COLO829 (cell line): ENCODE measurements around the gene SPTLC3.
A peak's percentile ranks its signal among the peaks of the same experiment; 100 is the strongest.

ENCODE experiments used
- DNase-seq: peaks from one replicate; pipeline ENCODE4 v3.0.0; 2012; ENCODE audit warnings: low spot score

Gene SPTLC3

DNA sequence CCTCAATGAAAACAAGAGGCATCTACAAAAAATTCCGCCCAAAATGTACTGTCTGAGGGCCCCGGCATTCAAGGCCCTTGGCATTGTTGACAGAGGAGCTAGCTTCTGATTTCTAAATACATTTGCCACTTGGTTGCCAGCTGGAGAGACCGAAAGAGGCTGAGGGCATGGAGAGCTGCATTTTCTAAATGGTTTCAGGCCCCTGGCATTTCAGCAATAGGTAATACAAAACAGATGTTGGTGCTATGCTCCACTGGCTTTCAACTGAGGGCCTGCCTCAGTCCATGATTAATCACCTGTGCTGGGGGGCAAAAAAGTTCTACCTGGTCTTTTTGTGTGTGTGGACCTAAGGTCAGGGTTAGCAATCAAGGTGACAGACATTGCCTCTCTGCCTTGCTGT lies 132.8 kb downstream of the SPTLC3 start:
- DNase-seq = no peak

DNA sequence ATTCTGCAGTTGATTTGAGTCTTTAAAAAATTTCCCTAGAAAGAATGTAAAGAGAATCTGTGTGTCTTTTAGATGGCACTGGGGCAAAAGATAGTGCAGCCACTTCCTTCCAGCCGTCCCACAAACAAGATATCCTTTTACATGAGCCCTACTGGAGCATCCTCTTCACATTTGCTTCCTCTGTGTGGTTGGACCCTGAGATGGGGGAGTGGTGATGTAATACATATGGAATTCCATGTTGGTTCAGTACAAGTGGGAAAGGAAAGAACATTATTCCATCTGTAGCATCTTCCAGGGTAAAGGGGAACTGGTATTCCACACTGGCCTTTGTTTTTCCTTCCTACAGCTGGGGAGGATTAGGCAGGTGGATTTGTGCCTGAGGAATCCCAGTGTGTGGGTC lies 133.4 kb downstream of the SPTLC3 start:
- DNase-seq = no peak

DNA sequence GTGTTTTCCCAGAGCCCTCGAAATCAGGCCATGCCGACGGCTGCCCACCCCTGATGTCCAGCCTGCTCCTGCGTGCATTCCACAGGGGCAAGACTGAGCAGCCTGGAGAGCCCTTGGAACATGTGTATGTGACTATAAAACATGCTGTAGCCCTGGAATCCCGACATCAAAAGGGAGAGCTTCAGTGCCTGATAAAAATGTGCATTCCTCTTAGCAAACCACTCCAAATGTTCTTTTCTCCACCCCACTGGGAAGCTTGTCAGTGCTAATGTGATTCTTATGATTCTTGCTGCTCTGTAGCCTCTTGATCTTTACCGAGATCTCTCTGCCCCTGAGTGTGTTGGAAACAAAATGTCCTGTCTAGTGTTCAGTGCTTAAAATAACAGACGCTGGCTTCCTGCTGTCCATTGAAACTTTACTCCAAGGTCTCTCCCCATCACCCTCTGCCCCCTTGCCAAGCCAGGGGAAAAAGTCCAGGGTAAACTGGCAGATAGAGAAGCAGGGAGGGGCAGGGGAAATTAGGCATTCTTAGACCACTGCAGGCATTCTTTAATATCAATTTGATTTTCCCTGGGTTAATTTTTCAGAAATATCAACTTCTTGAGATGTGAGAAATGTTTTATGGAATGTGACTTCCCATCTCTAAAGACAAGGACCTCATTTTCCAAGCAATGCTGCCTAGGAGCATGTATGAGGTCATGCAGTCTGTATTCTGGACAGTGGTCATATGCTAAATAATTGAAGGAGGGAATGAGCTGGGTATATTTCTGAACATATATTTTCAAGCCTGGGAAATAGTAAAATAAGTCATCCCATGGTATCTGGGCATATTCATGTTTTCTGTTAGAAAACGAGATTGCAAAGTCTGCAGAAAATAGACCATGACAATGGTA lies 138.5 kb downstream of the SPTLC3 start:
- DNase-seq = no peak

DNA sequence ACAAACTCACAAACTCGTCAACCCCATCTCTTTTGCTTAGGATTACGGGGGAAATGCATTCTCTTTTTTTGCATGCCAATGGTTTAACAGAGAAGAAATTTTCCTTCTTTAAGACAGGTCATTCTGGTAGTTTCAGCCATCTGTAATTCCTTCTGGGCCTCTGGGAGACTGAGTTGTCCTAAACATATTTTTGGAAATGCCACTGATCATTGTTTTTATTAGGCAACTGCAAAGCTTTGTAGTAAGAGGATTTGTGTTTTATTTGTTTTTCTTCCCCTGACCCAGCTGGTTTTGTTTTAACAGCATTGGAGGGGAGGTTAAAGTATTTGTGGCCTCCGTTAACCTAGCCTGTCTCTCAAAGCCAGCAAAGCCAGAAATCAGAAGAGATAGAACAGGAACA lies 139.2 kb downstream of the SPTLC3 start:
- DNase-seq = no peak

DNA sequence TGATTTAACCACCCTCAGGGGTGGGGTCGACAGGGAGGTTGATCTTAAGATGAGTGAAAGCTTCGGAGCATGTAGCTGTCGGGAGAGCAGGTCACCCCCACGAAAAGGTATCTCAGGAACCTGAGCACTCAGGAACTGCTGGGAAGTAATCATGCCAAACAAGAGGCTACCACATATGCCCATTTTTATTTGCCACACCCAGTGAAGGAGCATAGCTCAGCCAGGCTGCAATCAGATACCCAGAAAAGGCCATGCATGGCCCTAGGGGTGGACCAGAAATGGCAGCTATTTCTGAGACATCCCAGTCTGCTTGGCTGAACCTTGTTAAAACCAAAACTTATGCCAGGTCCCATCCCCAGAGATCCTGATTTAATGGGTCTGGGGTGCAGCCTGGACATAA lies 139.6 kb downstream of the SPTLC3 start:
- DNase-seq = no peak

DNA sequence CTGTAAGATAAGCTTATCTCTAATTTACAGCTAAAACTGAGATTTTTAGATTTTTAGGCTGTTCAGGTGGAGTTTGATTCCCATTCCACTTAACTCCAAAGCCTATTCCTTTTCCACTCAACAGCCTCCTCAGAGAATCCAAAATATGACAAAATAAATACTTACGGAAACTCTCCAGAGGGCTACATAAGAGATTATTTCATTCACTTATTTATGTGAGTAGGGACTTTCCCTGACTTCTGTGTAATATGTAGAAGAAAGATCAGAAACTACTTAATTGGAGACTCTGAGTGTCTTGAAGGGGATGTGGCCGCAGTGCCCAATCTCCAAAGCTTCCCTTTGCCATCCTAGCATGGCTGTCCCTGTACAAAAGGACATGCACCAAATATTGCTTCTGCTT lies 140.2 kb downstream of the SPTLC3 start:
- no peak for DNase-seq

DNA sequence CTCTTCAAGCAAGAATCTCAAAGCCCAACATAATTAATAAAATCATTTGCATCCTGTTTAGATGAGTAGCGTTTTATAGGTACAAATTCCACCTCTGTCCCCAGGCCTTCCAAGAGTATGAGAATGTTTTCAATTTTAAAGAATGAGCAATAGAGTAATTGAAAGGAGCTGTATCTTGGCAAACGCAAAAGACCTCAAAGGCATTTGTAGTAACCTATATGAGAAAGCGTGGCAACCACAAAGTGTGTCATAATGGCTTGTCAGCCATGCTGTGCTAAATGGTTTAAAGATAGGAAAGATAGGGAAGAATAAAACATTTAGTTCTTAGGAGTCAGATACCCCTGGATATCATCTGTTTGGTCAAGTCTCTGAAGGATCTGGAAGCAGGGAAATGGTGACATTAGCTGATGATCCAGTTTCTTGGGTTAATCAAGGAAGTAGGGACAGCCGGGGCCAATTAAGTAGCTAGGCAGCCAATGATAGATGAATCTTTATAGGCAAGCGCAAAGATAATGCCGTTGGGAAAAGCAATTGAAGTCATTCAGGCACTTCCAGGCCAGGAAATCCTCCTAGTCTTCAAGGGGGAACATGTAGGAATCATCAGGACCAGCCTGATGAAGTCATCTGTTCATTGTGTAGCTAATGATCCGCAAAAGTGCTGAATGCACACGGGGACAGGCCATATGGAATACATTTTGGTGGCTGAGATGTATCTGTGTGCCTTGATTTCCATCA lies 140.8 kb downstream of the SPTLC3 start:
- DNase-seq = no peak

DNA sequence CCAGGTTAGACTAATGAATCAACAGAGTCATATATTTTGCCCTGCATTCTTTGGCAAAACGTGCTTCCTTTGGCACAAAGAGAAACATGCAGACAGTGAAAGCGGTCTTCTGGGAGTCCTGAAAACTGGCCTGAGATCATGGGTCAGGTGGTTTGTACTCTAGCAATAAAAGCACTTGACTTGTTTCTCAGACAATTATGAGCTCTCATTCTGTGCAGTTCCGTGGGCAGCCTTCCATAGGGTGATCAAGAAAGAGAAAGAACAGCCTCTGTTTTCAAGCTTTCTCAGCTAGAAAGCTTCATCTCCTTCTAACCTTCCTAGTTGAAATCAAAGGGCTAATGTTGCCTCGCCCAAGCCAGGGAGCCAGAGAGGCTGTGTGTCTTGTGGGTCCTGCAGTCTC lies 149.6 kb downstream of the SPTLC3 start:
- peak; percentile 90 for DNase-seq

DNA sequence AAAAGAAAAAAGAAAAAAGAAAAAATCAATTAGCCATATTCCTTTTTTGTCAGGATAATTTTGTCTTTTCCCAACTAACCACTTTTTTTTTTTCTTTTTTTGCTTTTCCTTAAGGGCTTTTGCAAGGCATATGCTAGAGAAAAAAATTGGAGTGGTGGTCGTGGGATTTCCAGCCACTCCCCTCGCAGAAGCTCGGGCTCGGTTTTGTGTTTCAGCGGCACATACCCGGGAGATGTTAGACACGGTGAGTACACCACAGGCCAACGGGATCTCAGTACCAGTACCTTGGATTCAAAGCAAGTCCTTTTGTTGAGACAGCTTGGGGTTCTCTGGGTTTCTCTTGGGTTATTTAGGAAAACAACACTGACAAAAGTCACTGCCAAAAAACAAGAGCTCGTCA lies 151.1 kb downstream of the SPTLC3 start:
- no peak for DNase-seq

DNA sequence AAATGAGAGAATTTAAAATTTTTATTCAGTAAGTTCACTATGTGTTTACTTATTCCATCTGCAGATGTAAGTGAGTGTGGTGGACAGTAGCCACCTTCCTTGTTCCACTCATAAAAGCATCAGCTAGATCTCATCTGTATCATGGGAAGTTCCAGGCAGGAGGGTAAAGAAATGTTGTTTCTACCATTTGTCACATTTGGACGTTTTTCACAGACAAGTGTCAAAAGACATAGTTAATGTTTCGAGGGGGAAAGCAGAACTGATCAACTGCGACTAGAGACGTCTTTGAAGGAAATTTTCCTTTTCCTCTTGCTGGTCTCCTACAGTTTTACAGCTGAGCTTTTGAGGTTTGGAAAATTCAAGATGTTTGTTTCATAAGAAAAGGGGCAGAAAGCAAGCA lies 156.4 kb downstream of the SPTLC3 start:
- no peak for DNase-seq

DNA sequence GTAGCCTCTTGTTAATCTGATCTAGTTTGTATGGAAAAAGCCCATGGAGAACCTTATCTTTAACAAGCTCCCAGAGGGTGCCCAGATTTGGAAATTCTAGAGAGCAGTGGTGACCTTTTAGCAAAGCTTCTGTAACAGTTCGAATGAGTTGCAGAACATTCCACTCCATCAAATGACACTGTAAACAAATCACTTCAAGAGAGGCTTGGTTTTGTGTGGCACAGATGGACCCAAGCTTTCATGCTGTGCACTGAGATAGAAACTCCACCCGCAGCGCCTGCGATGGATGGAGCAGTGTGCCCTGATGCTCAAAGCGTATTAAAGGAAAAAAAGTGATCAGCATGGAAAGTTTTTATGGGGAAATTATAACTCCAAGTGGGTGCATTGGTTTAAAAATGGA lies 157.2 kb downstream of the SPTLC3 start:
- DNase-seq = no peak

DNA sequence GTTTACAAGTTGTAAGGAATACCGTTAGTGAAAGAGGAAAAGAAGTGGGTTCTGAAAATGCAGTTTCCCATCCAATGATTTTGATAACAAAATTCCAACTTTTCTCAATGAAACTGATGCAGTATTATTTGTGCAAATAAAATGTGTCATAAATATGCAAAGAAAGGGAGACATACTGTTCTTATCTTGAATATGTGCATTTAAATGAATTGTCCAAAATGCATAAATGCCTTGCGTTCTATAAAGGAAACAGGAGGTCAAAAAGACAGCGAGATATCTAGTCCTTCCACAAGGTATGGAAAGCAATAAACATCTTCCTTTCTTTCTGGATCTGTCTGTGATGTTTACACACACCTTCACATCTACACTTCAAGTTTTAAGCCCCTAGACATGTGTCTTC lies 157.7 kb downstream of the SPTLC3 start:
- no peak for DNase-seq

DNA sequence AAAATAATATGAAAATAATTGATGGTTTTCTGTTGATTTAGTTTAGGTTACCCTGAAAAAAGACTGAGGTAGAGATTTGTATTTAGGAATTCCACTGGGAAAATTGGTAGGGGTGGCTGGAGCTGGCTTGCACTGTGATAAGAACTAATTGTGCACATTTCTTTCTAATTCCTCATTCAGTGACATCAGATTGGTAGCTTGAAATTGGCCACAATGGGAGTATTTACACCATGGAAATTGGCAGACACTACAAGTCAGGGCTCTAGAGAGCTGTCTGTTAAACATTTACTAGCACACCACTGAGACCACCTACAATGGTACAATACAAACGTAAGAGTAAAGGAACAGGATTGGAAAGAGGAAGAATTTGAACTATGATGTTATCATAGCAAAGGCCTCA lies 160.3 kb downstream of the SPTLC3 start:
- DNase-seq = no peak

DNA sequence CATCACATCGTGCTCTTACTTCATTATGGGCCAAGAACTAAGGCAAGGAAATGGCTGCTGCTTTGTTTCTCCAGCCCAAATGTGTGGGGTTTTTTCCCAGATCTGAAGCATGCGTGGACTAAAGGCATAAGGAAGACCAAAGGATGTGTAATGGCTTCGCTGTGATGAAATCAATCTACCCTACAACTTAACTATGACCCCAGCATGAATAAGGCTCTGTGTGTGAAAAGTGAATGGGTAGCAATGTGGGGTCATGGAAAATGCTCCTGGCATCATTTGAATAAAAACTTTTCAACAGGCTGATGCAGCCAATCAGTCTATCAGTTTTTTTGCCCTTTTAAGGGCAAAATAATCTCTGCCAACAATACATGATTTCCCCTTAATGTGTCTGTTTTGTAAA lies 162.0 kb downstream of the SPTLC3 start:
- peak; percentile 68 for DNase-seq

DNA sequence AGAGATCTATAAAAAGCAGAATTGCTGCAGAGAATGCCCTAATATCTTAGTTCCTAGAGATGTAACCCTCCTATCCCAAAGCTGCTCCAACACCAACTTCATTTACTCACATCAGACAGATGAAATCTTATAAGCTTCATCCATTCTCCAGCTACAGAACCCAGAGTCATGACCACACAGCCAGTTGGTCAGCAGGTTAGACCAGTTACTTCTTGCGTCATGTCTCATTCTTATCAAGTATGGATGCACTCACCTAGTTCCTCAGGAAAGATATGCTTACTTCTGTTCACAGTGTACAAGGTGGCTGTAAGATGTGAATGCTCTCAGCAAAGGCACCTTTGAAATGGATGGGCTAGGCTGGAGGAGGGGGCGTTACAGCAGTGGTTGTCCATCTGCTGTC lies 164.4 kb downstream of the SPTLC3 start:
- DNase-seq = no peak

DNA sequence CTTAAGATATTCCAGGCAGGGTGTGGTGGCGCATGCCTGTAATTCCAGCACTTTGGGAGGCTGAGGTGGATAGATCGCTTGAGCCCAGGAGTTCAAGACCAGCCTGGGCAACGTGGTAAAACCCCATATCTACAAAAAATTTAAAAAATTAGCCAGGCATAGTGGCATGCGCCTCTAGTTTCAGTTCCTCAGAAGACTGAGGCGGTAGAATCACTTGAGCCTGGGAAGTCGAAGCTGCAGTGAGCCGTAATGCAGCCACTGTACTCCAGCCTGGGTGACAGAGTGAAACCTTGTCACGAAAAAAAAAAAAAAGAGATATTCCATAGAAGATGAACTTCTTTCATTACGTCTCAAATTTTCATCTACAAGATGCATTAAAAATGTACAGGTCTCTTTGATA lies 165.6 kb downstream of the SPTLC3 start:
- no peak for DNase-seq

DNA sequence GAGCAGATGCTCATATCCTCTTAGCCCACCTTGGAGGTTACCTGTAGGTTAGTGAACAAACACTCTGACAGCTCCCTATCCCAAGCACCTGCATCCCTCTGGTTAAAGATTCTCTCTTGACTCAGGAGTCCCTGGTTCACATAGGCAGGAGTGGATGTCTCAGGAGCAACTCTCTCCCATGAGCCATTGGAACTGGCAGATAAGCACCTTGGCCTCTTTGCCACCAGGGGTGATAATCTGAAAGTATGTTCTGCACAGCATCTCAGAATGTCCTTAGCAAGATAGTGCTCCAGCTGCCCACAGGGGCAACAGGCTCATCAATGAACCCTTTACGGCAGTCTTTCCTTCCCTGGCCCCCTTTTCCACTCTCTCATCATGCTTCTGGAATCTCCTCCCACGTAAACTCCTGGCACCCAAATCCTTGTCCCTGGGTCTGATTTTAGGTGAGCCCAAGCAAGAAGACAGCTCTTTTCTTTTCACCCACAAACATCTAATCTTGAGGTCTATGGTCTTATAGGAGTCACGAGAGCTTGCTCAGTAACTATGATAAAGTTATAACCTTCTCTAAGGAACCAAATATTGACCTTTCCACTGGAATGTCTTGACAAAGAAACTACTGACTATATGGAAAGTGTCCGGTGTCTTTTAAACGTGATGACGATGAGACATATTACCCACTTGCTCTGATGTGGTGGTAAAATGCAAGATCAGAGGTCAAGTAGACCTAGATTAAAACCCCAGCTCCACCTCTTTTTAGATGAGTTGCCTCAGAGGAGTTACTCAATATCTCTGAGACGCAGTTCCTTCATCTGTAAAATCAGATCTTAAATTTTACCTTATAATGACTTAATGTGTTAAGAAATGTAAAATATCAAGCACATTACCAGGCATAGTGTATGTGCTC lies 172.5 kb downstream of the SPTLC3 start:
- no peak for DNase-seq

DNA sequence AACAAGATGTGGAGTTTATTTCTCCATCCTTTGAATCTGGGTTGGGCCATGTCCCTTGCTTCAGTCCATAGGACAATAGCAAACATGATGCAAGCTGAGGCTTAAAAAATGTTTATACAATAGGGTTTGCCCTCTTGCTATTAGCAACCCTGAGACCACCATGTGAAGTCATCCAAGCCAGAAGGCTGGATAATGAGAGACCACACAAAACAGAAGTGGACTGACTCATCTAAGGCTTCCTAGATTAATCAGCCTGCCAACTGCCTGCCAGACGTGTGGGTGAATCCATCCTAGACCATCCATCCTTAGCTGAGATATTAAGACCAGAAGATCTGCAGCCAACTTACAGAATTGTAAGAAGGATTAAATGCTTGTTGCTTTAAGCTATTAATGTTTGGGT lies 174.2 kb downstream of the SPTLC3 start:
- DNase-seq = no peak

DNA sequence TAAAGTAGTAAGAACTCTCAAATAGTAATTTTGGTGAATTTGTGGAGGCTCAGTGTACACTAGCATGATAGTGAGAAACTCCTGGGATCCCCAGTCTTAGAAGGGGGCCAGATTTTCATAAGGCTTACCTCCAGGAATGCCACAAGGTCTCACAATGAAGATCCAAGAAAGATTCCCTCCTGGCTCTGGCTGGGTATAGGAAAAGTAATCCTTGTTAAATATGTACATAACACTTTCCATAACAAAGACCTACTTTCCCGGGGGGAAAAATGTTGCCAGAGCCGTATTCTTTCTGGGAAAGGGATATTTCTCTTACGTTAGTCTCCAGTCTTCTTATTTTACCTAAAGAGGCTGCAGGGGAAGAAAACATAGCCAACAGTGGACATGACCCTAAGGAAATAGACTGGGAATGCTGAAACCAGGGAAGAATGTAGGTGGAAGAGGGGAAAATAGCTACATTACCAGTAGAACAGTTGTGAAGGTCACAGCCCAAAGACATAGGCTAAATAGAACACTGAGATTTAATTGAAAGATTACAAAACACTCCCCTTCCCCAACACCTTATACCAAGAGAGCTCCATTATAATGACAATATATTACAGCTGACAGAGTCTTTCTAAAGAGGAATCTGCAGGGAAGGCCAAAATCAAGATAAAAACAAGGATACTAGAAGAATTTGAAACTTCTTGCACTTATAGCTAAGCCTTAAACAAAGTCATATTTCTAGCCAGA lies 177.4 kb downstream of the SPTLC3 start:
- DNase-seq = no peak

DNA sequence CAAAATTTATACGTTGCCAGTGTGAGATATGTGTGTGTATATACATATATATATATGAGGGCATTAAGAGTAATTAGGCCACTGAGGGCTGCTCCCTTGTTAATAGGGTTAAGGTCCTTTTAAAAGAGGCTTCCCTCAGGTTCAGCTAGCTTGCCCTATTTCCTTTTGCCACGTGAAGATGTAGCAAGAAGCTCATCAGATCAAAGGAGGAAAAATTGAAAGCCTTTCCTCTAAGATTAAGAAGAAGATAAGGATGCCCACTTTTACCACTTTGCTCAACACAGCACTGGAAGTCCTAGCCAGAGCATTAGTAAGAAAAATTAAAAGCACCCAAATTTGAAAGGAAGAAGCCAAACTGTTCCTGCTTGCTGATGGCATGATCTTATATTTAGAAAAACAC lies 179.1 kb downstream of the SPTLC3 start:
- no peak for DNase-seq

DNA sequence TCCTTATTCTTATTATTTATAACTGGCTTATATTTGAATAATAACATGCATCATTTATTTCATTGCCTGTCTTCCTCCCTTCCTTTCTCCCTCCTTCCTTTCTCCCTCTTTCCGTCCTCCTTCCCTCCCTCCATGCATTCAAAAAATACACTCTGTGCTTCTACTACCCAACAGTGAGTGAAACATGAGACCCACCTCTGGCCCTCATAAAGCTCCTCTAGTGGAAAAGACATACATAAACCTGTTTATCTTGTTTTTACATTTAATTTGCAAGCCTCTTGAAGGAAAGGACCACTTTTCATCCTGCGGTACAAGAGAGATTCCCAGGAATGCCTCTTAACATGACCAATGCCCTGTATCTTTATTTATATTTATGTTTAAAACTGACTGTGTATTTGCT lies 190.5 kb downstream of the SPTLC3 start:
- DNase-seq = no peak
